Measurements from ENCODE around the gene BNC1.

- TF ChIP-seq CTCF (IDR thresholded peaks at IDR 0.05; ENCODE audit: poor library complexity), result no peak
- TF ChIP-seq EZH2phosphoT487 (IDR thresholded peaks at IDR 0.05; ENCODE audit: low read depth, severe bottlenecking, unreplicated experiment), result no peak
Observed at GRCh38 chr15:83282141-83282540, 2.3 kb downstream of the BNC1 start.

Measured in hepatocyte (in vitro differentiated cells).